ENCODE results near the gene YIPF7.

The YIPF7 gene

DNA sequence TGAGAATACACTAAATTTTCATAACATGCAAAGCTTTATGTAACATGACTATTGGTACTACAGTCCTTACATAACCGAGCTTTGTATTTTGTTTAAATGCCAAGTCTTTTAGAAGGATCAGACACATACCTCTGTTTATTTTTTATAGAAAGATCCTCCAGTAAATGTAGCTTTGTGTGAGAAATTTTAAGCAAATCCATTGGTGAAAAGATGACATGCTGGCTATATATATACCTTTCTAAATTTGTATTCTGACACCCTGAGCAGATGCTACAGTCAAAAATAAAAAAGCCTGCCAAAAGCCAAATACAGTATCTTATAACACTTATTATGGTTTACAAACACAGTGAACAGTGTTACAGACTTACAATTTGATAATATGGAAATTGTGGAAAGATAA lies at the start of gene YIPF7:
Gene YIPF7 (minus strand): TSS at position 201 of the 400 bp plus-strand sequence. CDS start 1,525 bp downstream, outside the sequence.
- no peak for DNase-seq

DNA sequence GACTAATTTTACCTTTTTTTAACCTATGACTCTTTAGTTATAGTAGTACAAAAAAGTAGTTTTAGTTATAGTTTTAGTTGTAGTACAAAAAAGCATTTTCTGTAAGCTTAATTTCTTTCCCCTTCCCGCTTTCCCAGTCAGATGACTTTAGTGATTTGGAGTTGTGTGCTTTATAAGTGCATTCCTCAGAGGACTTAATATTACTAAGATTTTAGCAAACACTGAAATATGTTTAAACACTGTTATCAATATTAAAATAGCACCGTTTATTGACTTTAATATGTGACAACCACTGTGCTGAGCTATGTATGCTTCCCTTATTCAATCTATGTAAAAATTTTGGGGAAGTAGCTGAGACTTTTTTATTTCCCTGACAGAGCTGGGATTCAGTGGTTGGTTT lies 49.6 kb upstream of the YIPF7 start:
- no peak for DNase-seq

DNA sequence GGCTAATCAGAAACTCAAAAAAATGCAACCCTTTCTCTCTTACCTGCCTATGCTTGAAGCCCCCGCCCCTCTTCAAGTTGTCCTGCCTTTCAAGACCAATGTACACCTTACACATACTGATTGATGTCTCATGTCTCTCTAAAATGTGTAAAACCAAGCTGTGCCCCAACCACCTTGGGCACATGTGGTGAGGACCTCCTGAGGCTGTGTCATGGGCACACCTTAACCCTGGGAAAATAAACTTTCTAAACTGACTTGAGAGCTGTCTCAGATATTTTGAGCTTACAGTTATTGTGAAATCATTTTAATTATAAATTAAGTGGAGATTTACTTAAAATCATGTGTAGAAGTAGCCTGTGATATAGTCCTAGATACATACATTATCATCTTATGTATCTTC lies 49.0 kb upstream of the YIPF7 start:
- no peak for DNase-seq

DNA sequence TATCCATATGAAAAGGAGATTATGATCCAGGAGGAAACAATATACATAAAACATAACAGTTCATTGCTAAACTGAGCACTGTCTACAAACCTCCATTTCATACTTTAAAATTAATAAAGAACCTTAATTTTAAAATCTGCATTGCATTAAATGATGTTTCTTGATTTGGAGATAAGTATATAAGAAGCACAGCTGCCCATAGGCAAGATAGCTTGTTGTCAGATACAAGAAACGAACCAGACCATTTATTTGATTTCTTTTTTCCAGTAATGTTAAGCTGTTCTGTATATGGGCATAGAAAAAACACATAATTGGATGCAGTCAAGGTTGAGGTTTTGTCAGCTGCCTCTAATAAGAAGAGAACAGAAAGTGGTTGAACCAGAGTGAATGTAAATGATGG lies 33.2 kb upstream of the YIPF7 start:
- no peak for DNase-seq

DNA sequence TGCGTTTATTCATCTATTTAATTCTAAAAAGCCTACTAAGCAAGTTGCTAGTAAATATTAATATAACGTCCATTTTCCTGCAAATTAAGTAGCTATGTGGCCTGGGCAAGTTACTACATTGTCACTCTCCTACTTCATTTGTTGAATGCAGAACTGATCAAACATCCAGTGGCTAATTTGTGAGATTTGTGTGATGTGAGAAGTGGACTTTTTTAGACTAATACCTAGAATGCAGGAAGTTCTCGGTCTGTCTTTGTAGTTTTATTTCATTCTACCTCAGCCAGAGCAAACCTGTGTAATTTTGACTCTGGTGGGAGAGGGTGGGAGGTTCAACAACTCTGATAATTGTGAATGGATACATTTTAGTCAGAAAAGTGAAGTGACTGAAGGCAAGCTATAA lies 27.6 kb upstream of the YIPF7 start:
- DNase-seq = no peak

DNA sequence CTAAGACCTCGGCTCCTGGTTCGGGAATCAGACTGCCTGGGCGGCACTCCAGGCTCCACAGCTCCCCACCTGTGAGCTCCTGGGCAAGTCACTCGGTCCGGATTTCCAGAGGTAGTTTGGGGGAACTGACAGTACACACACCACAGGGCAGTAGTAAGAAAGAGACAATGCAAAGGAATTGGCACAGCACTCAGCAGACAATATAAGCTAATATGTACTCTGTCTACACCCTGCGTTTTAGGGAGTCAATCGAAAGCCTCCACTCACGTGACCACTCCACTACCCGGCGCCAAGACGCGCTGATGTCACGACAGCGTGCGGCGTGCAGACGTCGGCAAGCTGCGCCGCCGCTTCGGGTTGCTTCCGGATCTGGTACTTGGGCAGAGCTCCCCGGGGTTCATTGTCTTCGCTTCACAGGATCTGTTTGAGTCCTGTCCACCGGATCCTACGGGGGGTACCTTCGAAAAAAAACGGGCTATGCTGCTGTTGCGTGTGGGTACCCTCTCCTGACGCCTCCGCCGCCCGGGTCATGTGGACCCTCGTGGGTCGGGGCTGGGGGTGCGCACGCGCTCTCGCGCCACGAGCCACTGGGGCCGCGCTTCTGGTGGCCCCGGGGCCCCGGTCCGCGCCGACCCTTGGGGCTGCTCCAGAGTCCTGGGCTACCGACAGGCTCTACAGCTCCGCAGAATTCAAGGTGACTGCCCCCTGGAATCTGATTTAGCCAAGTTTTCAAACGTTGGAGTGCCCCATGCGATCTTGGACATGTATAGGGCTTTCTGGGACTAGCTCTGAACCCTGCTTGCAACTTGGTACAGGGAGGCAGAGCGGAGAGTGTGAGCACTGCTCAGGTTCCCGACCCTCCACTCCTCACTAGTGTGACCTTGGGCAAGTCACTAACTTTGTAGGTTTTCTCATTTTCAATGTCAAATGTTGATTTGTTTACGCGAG lies 26.9 kb upstream of the YIPF7 start, which contains the start of gene GUF1:
Gene GUF1 (plus strand): TSS at position 327 of the 948 bp plus-strand sequence. CDS start 203 bp downstream, at position 530.
- DNase-seq = peak; percentile 94

DNA sequence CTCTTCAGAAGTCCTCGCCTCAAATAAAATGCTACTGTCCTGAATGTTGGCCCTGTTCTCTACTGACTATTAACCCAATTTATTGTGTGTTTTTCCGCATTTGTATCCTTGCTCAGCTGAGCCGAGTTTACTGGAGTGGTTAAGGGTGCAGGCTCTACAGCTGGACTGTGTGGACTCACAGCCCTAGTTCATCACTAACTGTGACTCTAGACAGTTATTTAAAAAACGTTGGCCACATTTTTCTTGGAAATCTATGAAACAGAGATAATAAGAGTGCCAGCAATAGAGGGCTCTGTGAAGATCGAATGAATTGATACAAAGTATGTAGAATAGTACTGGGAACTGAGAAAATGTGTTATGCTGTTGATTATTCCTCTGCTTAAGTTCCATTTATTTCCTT lies 23.9 kb upstream of the YIPF7 start:
- no peak for DNase-seq

DNA sequence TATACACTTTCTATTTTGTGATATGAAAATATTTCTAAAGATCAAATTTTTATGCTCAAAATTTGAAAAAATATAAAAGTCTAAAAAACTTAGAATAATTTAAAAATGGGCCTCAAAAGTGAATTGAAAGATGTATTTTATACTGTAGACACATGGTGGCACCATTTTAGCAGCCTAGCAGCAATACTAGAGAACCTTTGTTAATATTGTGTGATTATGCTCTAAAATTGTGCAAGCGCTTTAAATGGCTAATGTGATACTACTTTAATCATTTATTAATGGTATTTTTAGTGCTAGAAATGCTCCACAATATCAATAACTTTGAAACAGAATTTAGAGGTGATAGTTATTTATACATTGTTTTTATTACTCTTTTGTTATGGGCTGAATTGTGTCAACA lies 23.0 kb upstream of the YIPF7 start:
- DNase-seq = no peak

DNA sequence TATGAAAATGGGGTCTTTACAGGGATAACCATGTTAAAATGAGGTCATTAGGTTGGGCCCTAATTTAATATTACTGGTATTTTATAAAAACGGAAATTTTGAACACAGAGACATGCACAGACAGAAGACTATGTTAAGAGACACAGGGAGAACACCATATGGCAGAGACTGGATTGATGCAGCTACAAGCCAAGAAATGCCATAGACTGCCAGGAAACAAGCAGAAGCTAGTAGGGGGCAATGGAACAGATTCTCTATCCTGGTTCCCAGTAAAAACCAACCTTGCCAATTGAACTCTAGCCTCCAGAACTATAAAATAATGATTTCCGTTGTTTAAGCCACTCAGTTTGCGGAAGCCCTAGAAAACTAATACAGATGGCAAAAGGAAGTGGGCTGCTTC lies 20.2 kb upstream of the YIPF7 start:
- DNase-seq = no peak

DNA sequence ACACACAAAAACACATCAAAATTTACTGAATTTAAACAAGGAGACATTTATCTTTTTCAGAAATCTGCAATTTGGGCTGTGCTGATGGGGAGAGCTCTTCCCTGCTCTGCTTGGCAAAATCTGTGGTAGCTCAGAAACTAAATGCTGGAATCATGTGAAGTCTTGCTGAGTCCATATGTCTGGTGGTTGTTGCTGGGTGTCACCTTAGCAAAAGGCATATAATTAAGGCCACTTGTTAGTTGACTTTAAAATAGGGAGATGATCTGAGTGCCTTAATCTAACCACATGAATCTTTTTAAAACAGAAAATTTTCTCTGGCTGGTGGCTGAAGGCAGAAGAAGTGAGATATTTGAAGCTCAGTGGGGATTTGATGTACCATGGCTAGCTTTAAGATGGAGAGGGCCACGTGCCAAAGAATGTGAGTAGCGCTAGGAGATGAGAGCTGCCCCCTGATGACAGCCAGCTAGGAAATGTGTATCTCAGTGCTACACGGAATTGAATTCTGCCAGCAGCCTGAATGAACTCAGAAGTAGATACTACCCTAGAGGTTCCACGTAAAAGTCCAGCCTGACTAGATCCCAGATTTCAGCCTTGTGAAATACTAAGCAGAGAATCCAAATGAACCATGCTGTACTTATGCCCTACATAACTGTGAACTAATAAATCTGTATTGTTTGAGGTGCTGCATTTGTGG lies 19.2 kb upstream of the YIPF7 start:
- DNase-seq = no peak

DNA sequence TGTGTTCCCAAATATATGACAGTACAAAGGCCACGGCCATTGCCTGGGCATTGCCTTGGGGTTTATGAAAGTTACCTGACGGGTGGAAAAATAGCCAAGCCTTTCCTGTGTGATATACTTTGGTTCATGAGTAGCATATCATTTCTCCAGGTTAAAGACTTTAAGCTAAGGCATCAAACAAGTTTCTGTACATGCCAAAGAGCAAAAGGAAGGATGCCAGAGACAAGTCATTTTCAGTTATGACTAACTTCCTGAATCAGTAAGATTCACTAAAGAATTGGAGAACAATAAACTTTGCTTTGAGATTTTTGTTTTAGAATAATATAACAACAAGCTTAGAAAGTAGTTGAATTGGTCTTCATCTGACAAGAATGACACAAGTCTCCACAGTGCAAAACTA lies 17.1 kb upstream of the YIPF7 start:
- no peak for DNase-seq

DNA sequence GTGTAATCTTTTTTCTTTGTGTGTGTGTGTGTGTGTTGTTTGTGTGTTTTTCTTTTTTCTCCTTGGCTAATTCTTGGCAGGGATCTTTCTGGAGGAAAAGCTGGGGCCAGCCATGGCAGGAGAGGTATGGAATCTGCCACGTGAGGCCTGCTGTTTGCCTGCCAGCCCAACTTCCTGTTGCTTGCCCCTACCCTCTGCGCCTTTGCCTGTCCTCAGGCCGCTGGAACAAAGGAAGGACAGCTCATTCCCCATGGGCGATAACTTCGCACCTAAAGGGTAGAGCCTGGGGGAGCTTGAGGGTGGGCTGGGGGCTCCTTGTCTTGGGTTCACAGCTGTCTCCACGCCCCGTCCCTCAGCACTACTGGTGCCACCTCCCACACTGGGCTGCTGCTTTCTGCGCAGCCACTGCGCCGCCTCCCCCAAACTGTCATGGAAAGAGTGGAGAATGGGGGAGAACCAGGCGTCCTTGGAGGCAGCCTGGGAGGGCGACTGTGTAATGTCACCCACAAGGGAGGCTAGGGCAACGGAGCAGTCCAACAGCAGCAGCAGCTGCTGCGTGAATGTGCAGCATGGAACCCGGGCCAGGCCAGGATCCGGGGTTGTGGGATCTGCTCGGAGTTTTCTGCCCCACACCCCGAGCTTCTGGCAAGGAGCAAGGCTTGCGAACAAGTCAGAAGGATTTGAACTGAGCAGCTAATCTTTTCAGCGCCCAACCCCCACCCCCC lies 12.3 kb upstream of the YIPF7 start:
- no peak for DNase-seq

DNA sequence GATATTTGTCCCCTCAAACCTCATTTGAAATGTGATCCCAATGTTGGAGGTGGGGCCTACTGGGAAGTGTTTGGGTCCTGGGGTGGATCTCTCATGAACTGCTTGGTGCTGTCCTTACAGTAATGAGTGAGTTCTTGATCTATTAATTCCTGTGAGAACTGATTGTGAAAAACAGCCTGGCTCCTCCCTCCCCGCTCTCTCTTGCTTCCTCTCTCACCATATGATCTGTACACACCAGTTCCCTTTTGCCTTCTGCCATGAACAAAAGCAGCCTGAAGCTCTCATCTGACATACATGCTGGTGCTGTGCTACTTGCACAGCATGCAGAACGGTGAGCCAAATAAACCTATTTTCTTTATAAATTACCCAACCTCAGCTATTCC lies 11.2 kb upstream of the YIPF7 start:
- DNase-seq = no peak

DNA sequence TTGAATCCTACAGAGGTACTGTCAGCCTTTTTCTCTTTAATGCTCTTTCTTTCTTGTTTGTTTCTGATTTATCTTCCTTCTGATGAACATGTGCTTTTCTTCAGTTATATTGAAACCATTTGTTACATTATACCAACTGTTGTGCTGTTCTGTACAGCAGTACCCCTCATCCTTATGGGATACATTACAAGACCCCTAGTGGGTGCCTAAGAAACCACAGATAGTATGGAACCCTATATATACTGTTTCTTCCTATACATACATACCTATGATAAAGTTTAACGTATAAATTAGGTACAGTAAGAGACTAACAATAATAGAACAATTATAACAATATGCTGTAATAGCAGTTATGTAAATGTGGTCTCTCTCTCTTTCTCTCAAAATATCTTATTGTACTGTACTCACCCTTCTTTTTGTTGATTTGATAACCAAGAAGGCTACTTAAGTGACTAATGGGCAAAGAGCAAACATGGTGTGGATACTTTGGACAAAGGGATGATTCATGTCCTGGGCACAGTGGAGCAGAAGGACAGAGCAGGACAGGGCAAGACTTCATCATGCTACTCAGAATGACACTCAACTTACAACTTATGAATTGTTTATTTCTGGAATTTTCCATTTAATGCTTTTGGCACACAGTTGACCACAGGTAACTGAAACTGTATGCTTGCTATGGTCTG lies 10.7 kb upstream of the YIPF7 start:
- DNase-seq = no peak

DNA sequence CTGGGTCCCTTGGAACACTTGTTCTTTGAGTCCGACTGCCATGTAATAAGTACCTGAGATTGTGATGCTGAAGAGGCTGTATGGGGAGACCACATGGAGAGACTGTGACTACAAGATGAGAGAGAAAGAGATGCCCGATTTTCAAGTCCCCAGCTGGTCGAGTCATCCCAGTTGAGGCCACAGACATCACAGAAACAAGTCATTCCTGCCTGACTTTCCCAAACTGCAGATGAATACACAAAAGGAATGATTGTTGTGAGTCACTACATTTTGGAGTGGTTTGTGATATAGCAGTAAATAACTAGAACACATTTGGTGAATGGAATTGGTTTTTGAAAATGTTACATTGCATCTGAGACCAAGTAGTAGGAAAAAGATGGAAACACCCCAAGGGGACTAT lies 9.0 kb upstream of the YIPF7 start:
- DNase-seq = no peak

DNA sequence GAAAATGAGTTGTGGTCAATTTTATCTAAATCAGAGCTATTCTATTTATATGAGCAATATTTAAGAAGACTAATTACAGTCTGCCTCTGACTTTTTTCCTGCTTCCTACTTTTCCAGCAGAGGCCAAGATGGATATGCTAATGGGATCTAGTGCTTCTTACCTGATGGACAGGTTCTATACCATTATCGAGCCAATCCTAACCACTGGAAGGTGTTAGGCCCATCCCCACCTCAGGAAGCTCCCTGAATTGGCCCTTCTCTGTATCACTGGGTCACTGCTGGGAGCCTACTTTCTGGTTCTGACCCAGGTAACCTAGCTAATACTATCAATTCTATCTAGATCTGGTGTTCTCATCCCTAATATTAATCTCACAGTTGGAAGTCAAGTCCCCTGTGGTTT lies 577 bp upstream of the YIPF7 start:
- DNase-seq = no peak

DNA sequence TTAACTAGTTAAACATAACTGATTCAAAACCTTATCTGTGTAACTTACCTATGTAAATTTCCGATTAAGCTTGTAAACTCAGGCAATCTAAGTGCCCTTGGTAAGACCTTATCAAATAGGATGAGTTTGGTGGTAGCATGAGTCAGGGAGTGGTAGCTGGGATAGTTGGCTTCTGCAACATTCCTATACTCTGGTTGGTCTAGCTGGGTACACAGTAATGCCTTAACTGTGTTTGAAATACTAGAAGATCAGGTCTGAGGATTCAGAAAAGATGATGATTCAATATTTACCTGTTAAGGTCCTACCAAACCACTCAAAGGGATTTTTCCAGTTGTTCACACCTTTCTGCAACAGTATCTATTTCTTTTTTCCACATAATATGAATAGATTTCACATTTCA lies 5.3 kb downstream of the YIPF7 start:
- no peak for DNase-seq

DNA sequence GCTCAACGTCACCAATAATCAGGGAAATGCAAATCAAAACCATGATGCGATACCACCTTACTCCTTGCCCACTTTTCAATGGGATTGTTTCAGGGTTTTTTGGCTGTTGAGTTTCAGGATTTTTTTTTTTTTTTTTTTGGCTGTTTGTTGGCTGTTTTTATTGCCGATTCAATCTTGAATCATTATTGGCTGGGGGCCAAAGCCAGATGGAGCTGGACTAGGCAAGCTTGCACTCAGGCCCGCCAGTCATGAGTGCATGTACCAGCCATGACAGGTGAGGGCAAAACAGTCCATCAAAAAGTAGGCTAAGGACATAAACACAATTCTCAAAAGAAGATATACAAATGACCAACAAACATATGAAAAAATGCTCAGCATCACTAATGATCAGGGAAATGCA lies 13.3 kb downstream of the YIPF7 start:
- no peak for DNase-seq

DNA sequence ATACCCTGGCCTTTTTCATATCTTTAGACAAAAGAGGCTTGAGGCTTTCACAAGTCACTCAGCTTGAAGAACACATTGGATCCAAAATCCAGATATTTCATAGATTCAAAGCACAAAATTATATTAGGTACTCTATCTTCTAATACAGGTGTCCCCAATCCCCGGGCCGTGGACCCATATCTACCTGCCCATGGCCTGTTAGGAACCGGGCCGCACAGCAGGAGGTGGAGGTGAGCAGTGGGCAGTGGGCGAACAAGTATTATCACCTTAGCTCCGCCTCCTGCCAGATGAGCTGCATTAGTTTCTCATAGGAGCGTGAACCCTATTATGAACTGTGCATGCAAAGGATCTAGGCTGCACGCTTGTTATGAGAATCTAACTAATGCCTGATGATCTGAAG lies 18.7 kb downstream of the YIPF7 start:
- DNase-seq = no peak

DNA sequence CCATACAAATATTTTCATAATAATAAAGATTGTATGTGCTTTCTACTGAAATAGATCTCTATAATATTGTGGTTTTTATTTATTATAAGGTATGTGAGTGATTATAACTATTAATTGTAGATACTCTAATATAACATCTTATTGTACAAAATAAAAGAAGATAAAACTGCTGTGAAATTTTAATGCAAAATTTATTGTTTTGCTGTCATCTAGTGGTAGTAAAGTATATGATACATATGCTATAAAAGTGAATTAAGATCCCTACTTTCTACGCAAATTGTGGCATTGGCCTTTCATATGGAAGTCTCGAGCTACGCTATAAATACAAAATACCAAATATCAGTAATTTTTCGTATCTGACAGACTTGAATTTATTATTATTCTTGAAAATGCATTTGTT lies 19.3 kb downstream of the YIPF7 start:
- DNase-seq = no peak

DNA sequence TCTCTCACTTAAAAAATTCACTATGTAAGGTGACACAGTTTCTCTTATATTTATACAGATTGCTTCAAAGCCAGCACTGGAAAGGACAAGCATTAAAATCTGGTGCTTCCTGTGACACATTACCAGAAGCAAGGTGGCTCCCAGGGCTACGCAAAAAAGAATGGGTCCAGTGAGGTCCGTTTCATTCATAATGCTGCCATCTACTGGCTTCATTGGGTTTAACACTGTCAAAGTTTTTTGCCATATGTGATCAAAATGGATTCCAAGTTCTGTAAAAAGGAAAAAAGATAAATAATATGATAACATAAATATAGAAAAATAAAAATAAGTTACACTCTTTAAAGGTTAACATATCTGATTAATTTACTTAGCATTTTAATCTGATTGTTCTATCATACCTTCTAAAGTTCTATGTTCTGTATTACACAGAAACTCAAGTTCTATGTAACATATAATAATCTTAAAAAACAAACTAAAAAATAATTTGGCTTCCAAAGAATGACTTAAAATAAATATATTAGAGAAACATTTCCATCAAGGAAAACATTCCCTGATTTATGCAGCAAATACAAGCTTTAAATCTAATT lies 22.1 kb downstream of the YIPF7 start:
- no peak for DNase-seq

DNA sequence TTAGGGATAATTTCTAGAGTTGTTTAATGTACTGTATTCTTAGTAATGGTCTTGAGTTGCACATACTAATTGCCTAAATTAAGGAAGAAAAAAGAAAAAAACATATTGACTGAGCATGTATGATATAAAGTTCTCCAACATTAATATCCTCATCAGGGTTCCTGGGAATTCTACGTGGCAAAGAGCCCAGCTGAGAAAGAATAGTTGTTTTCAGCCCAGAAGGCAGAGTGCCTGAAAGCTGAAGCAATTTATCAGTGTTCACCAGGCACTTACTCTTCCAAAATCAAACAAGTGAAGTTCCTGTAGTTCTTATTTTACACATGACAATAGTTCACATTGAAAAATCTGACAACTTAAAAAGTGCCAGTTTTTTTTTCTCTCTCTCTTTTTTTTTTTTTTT lies 27.7 kb downstream of the YIPF7 start:
- no peak for DNase-seq

DNA sequence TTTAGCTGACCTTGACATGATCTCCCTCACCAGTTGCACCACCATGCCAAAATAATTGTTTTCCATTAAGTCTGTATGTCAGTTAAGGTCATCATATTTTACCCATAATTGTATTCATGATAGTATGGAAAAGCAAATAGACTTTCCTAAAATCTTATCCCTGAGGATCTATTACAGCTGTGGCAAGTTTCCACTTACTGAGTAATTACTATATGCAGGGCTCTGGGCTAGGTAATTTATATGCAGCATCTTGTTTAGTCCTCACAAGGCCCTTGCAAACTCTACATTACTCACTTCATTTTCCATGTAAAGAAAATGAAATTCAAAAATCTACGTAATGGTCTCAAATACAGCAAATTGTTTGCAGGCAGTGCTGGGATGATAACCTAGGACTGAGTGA lies 34.8 kb downstream of the YIPF7 start:
- no peak for DNase-seq

All from activated CD8-positive, alpha-beta memory T cell treated with anti-CD3 and anti-CD28 coated beads for 24 hours (primary cell).